GDM1 (cell line): ENCODE results near the gene NNAT.

Source experiments
- DNase-seq: peaks from one replicate; lab custom pipeline; 2025; lab: John Stamatoyannopoulos, UW

The NNAT gene

DNA sequence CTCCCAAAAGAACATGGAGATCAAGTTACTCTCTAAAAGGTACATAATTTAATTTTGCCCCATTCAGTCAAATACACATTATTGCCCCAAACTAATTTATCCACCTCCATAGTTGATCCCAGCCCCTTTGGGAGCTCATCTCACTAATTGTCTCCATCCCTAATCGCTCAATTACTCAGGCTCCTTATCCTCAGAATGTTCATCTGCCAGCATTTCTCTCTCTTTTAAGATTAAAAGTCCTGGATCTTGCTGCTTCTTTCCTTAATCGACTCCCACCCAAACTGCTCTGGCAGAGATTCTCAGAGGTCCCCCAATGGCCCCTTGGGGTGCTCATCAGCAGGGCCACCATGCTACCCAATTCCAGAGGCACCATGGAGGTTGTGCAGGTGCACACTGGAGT lies 18.4 kb upstream of the NNAT start:
- no peak for DNase-seq

DNA sequence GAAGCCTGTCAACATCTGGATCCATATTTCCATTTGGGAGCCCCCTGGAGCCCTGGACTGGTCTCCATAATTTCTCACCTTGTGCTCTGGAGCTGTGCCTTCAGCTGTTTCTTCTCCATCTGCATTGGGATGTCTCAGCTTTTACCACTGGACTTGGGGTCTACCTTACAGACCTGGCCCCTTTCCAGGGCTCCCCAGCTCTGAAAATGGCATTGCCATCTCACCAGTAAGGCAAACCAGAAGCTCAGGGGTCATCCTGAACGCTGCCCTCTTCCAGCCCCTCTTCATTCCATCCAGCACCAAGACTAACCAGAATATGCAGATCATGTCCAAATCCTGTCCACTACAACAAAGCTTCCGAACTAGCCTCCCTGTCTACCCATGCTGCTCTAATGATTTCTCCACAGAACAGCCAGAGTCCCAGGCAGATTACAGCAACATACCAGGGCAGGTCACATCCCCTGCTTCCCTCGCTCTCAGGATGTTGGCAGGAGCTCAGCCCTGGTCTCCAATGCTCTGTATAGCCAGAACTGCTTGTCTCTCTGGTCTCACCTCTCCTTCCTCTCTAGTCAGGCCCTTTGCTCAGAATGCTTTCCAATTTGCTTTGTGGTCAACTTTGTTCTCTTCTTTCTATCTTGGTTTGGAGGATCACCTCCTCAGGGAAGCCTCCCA lies 17.7 kb upstream of the NNAT start:
- DNase-seq: no peak

DNA sequence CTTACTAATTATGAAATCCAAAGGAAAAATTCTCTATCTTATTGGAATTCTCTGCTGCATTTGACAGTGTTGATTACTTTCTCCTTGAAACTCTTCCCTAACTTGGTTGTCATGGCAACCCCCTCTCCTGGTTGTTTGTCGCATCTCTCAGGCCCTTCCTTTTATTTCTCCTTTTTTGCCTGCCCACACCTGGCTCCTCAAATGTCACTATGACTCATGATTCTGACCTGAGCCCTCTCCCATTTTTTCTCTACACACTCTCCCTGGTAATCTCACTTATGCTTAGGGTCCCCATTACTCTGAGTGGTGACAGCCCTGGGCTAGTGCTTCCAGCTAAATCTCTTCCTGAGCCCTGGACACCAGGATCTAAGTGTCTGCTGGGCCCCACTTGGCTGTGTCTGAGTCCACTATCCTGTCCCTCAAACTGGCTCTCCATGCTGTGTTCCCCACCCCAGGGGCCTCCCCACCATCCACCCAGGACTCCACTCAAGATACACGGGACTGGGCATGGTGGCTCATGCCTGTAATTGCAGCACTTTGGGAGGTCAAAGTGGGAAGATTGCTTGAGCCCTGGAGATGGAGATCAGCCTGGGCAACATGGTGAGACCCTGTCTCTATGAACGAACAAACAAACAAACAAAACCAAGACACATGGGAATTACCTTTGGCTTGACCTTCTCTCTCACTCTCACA lies 16.5 kb upstream of the NNAT start:
- DNase-seq: no peak

DNA sequence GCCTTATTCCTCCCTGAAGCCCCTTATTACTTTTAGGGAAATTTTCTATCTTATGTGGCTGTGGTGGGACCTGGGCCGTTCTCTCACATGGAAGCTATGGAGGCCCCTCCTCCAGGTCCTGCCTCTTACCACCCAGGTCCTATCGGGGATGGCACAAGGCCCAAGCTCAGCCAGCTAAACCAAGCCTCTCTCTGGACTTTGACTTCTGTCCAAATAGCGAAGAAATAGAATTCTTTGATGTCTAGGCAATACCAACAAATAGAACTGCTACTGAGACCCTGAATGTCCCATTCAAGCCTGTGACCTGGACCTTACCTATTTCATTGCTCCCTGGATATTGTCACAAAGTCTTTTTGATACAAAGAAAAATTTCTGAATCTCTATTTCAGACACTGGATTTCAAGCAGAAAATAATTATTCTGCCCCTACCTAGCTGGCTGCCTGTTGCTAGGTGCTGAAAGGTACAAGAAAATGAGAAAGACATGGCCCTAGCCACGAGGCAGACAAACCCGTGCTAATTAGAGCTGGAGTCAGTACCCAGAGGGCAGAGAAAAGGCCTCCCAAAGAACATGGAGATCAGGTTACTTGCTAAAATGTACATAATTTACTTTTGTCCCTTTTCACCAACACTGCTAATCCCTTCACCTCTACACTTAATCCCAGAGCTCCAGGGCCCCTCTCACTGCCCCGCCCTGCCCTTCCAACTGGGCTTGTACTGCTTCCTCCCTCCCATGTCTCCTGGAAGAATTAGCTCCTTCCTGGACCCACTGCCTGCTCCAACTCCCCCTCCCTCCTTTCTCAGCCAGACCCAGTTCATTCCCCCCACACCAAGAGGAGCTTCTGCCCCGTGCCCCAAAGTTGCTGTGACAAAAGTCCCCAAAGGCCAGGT lies 15.5 kb upstream of the NNAT start:
- DNase-seq: no peak

DNA sequence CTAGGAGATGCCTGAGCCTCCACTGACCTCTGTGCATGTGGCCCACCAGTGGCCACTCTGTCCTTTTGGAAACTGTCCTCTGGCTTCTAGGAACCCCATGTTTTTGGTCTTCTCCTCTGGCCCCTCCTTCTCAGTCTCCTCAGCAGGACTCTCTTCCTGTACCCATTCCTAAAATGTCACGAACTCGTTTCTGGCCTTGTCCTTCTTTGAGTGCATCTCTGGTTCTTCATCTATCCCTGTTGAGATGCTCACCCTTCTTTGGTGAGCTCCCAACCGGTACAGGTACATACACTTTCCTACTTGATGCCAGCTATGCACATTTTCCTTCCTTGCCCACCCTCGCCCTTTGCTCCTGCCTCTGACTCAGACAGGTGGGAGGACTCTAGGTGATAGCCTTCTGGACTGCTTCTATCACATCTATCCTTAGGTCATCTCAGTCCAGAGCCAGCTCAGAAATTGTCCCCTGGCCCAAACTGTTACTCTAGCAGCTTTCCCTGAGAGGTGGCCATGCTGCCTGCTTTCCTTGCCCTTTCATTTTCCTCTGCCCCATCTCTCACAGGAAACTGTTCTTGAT lies 14.8 kb upstream of the NNAT start:
- no peak for DNase-seq

DNA sequence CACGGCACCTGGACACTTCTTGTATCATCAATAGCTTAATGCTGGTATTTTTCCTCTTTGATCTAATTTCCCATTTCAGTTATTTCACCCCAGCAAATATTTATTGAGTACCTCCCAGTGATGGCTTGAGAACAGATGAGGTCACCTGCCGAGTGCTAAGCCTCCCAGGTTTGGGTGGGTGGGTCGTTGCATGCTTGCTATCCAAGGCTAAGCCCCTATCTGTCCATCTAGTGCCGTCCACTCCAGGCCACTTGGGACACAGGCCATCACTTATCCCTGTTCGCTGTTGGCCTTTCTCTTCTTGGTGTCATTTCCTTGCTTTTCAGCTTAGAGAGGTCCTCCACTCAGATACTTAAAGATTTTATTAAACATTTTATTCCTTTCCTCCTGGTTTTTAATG lies 10.8 kb upstream of the NNAT start:
- no peak for DNase-seq

DNA sequence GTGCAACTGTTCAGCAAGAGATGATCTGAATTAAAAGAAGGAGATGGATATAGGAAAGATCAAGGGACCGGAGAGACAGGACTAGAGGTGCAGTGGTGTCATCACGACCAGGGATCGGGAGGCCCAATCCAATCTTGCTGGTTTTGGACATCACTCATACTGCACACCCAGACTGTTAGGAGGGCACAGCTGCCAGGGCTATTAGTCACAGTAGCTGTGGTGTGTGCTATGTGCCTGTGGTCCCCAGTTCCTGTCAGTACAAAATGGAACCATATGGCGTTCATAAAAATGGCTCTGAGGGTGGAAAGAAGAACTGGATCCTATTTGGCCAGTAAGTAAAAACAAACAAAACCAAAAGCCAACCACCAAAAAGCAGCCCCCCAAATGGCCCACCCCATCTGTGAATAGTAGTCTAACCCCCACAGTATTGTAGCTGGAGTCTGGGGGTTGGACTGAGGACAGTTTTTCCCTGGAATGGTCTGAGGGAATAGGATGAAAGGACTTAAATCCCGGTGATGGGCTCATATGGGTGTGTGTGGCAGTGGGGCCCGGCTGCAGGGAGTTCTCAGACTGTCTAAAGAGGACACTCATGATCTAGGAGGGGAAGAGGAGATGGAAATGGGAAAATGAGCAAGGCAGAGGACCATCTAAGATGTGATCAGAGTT lies 9.3 kb upstream of the NNAT start:
- DNase-seq: no peak

DNA sequence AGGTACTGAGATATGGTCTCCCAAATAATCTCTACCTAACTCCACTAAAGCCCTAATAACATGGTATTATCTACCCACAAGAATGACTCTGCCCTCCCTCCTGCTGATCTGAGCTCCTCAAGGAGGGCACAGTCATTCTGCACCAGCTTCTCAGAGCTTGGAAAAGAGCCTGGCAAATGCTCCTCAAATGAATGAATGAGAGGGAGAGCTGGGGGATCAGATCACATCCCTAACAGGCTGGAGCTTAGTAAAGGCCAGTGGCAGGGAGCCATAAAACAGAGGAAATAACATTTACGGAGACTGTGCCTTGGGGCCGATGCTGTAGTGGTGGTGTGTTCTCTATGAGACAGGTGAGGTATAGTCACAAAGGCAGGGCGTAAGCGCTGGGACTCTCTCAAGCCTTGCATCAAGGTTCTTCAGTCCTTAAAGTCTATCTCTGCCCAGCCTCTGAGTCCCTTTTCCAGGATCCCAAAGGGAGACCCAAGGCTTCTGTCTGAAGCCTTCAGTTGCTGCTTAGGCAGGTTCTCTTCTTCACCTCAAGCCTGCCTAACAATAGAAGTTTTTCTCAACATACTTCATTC lies 7.2 kb upstream of the NNAT start:
- DNase-seq: no peak

DNA sequence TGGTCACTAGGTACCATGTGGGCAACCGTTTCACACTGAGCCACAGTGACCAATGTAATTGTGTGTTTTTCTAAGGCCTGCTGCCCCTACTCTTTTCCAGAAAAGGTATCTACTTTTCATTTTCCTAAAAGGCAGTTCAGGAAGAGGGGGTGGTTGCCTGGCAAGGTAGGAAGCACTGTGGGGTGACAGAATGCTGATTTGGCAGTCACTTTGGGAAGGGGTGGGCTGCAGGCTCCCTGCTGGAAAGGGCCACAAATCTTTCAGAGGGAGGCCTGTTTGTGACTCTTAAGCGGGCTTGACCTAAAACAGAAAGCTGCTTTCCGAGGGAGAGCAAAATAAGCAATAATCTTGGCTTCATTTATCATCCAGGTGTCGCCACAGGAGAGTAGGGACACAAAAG lies 5.2 kb upstream of the NNAT start:
- no peak for DNase-seq

DNA sequence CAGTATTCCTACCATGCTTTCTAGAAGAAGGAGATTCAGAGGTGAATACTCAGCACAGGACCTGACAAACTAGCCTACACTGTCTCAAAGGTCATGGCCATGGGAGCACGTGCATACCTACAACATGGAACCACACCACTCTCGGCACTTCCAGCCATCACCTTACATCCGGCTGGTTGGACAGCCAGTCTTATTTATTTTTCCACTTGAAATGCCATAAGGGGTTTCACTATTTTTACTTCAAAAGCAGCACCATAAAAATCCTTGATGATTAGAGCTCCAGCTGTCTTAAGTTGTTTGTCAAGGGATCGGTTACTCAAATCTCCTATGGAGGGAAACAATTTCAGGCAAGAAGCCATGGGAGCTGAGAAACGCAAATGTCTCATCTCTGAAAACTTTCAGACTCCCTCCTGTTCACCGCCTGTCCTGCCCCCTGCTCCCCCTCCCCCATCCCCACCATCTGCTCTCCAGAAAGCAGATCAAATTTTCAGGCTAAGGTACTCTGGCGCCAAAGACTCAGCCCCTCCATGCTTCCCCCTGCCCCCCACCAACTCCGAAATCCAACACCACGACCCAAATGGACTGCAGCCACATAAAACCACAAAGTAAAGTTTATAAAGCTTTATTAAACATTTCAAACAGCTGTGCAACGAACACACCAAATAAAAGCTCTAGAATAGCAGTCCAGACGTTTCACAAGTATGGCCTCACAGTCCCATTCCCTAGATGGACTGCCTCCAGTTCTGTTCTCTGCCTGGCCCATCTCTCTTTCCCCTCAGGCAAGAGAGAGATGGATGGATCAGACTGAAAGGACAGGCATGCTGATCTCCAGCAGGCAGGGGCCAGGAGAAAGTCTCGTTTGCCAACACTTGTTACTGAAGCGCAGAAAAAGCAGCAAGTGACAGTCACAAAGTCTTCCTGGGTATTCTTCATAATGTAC lies 4.0 kb upstream of the NNAT start:
- DNase-seq: no peak

DNA sequence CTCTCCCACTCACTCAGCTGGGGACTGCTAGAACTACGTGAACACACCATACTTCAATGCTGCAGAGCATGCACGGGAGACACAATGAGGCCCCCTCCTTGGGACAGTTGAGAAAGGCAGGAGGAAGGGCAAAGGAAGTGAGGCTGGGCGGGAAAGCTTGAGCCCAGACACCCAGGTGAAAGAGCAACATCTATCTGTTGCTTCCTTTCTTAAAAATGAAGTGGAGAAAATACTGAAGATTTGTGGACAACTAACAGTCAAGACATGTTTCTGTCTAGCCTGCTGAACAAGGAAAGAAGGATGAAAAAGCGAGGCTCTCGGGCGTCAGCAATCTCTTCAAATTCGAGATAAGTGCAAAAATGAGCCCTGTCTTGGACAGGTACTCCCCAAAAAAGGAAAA lies 3.0 kb upstream of the NNAT start:
- no peak for DNase-seq

DNA sequence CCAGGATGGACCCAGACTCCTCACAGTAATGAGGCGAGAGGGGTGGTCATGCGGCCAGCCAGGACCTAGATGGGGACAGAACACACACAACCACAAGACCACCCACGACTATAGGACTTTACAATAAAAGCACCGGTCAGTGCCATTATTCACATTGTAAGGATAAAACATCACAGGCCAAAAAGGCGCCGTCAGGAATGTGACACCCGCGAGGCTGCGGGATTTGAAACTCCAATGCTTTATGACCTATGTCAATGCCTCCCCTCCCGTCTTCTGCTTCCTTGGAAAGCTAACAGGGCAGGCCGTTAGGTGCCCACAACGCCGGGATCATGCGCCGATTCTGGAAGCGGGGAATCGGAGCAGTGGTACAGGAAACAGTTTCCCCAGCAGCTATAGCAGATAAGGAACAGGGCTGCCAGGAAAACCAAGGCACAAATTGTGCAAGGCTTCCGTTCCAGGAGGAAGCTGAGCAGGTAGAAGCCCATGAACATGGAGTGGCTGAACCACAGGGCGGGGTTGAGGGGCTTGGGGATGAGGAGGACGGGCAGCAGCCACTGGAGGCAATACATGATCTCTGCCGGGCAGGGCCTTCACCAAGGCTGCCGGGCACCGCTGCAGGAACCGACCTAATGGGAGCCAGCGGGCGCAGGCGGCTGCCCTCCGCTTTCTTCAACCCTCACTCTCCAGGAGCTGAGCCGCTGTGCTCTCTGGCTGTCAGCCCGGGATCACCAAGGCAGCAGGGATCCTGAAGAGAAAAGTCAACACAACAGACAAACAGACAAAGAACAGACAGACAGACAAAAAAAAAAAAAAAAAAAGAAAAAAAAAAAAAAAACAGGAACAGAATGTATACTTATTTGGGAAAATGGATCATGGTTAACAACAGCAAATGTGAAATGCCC lies 2.2 kb upstream of the NNAT start:
- no peak for DNase-seq

DNA sequence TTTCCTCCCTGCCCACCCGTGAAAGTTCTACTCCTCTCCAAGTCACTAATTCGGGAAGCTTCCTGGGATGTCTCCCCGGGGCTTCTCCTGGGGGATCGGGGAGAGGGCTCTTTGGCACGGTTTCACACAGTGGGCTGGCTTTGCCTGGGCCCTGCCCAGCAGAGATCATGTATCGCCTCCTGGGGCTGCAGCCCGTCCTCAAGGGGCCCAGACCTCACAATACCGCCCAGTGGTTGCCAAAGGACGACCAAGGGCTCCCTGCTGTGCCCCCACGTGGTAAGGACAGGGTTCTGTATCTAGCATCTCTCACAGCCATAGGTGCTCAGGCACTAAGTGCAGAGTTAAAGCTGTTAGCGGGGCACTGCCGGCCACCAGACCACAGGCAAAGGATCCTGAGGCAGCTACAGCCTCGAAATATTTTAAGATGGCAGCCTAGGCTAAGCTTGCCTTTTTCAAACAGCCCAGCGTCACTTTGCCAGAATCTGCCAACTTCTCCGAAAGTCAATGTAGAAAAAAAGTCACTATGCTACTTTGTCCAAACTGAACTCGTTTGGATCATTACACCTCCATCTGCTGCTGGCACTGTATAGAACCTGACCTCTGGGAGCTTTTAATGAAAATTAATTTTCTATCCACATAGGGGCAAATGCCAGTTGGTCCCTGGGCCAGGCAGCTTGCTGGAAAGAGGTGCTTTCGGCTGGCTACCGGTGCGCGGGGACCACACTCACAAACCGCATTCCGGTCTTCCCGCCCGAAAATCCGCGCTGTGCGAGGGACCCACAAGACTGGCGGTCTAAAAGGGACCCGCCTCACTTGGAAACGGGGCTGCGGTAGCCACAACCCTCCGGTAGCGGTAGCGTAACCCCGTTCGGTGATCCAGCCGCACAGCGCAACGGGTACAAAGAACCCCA lies 1.3 kb upstream of the NNAT start:
- no peak for DNase-seq

DNA sequence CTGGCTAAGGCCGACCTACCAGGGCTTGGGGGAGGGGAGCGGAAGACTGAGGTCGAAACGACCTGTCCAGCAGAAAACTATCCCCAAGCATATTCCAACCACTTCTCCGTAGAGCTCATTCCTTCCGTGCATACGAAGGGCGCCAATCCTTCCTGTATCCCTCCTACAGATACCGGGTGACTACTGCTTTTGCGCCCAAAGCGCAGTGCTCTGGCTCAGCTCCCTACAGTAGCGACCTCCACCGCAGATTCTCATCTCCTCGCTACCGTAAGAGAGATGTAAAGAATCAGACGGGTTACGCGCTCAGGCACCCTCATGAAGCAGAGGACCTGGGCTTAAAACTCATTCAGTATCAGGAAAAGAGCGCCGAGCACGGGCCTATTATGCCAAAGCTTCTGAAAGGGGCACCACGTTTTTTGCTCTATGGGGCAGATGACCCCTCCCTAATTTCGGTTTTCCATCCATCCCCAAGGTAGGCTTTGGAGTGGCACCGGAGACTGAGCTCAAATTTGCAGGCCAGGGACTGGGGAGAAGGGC lies 563 bp upstream of the NNAT start:
- DNase-seq: no peak

DNA sequence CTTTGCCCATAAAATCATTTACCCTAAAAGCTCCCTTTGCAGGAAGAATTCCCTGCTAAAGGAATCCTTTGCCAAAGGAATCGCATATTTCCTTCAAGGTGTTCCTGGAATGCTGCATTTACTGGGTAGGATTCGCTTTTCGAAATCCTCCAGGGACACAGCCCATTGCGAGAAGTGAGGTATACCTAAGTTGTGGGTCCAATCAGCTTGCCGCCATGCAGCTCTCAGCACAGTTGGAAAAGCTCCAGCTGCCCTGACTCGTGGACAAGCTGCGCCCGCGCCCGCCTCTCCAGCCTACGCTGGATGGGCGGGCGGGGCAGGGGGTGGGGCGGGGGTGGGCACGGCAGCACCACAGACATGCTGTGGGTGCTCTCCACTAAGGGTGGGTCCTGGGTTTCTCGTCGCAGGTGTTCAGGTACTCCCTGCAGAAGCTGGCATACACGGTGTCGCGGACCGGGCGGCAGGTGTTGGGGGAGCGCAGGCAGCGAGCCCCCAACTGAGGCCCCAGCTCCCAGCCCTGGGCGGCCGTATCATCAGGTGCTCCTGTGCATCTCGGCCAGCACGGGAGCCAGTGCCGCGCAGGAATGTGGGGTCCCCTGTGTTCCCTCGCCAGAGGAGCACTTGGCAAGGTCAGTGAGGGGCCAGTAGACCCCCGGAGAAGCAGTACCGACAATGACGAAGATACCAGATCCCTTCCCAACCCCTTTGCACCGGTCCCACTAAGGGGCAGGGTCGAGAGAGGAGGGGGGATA lies 1.4 kb downstream of the NNAT start:
- DNase-seq: no peak

DNA sequence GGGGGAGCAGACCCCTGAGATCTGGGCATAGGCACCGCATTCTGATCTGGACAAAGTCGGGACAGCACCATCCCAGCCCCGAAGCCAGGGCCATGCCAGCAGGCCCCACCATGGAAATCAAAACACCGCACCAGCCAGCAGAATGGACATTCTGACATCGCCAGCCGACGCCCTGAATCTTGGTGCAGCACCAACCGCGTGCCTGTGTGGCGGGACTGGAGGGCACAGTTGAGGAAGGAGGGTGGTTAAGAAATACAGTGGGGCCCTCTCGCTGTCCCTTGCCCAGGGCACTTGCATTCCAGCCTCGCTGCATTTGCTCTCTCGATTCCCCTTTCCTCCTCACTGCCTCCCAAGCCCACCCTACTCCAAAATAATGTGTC lies 2.0 kb downstream of the NNAT start:
- no peak for DNase-seq

DNA sequence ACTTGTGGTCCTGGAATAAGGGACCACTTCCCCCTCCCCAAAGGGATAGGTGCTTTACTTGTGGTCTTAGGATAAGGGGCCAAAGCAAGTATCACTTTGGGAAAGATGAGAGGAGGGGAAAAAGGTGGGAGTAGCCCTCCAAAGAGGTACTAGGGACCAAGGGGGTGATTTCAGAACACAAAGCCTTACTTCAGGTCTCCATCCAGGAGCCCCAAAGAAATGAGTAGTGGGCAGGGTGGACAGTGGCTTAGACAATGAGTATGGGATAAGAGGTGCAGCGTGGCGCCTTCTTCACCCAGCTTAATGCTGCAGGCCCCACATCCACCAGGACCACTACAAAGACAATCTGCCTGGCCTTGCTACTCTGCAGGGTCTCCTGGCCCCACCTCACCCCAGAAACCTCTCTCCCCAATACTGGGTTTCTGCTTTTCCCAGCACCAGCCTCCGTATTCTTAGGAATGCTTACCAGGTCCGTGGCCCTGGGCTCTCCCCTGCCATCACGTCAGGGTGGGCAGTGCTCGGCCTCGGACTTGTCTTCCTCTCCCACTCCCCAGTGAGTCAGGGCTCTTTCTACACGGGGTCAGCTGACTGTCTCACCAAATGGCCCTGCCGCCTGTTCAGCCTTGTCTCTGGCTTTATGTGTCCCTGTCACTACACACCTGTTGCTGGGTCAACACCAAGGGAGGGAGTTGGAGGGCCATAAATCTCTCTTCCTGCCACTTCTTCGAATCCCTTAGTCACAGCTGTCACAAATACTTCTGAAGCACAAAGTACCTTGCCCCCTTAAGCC lies 3.1 kb downstream of the NNAT start:
- DNase-seq: no peak
